ENCODE data around the gene LRRN2. TPM values are rescaled to one million over a fixed set of nuclear protein-coding genes. Genes with fewer than 3 reads are reported as not detected.

The LRRN2 gene
- total and polyA plus RNA-seq, 9 of the 15 experiments (the other 6 are each of a cell fraction or from before 2014, with no cell fraction given) = 0.05 TPM; not detected in 8

DNA sequence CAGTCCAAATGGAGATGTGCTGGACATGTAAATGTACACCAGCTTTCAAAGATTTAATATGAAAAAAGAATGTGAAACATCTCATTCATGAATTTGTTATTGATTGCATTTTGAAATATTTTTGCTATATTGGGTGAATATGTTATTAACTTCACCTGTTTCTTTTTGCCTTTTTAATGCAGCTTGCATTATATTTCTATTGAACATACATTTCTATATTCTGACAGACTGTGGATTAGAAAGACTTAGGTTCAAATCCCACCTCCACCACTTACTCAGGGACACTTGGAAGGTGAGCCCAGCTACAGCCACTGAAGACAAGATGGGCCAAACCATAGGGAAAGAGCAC is 37.8 kb downstream of the LRRN2 start (continued):
- peak; percentile 2; the same call in 1 of the 2 replicates for TF ChIP-seq GATAD2B (IDR thresholded peaks at IDR 0.05; ENCODE audit: borderline replicate concordance)
- TF ChIP-seq, protein P1, sequence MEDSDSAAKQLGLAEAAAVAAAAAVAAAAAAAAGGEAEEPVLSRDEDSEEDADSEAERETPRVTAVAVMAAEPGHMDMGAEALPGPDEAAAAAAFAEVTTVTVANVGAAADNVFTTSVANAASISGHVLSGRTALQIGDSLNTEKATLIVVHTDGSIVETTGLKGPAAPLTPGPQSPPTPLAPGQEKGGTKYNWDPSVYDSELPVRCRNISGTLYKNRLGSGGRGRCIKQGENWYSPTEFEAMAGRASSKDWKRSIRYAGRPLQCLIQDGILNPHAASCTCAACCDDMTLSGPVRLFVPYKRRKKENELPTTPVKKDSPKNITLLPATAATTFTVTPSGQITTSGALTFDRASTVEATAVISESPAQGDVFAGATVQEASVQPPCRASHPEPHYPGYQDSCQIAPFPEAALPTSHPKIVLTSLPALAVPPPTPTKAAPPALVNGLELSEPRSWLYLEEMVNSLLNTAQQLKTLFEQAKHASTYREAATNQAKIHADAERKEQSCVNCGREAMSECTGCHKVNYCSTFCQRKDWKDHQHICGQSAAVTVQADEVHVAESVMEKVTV (CRISPR knock-in tag; IDR thresholded peaks at IDR 0.05) = 0 out of 2 replicates have a peak, but pooled peaks have one; percentile 18
- TF ChIP-seq MAFG (tag; conservative IDR thresholded peaks at IDR 0.05) = no peak
- TF ChIP-seq, protein P2, sequence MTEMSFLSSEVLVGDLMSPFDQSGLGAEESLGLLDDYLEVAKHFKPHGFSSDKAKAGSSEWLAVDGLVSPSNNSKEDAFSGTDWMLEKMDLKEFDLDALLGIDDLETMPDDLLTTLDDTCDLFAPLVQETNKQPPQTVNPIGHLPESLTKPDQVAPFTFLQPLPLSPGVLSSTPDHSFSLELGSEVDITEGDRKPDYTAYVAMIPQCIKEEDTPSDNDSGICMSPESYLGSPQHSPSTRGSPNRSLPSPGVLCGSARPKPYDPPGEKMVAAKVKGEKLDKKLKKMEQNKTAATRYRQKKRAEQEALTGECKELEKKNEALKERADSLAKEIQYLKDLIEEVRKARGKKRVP (CRISPR knock-in tag; IDR thresholded peaks at IDR 0.05) = 0 out of 2 replicates have a peak, but pooled peaks have one; percentile 1
- peak; percentile 0 for TF ChIP-seq ZFP36 (IDR thresholded peaks at IDR 0.05; ENCODE audit: low read depth, low read length, partially characterized antibody)
- TF ChIP-seq, protein P3, sequence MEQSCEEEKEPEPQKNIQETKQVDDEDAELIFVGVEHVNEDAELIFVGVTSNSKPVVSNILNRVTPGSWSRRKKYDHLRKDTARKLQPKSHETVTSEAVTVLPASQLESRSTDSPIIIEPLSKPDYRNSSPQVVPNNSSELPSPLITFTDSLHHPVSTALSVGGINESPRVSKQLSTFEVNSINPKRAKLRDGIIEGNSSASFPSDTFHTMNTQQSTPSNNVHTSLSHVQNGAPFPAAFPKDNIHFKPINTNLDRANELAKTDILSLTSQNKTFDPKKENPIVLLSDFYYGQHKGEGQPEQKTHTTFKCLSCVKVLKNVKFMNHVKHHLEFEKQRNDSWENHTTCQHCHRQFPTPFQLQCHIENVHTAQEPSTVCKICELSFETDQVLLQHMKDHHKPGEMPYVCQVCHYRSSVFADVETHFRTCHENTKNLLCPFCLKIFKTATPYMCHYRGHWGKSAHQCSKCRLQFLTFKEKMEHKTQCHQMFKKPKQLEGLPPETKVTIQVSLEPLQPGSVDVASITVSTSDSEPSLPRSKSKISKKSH (CRISPR knock-in tag; IDR thresholded peaks at IDR 0.05) = no peak
- 0 out of 2 replicates have a peak, but pooled peaks have one; percentile 10 for TF ChIP-seq ZEB2 (IDR thresholded peaks at IDR 0.05)
- TF ChIP-seq FOSL1 (tag; conservative IDR thresholded peaks at IDR 0.05) = peak; percentile 8; the same call in 1 of the 2 replicates
- 0 out of 2 replicates have a peak, but pooled peaks have one; percentile 2 for TF ChIP-seq ZNF224 (CRISPR knock-in tag; IDR thresholded peaks at IDR 0.05)
- TF ChIP-seq ZNF184 (CRISPR knock-in tag; IDR thresholded peaks at IDR 0.05) = no peak
- TF ChIP-seq DMBX1 (CRISPR knock-in tag; IDR thresholded peaks at IDR 0.05; ENCODE audit: borderline replicate concordance) = 0 out of 2 replicates have a peak, but pooled peaks have one; percentile 3
- TF ChIP-seq HDAC6 (IDR thresholded peaks at IDR 0.05; ENCODE audit: low read depth, low read length) = no peak
- TF ChIP-seq LEF1 (IDR thresholded peaks at IDR 0.05) = no peak
- TF ChIP-seq CBX3 (IDR thresholded peaks at IDR 0.05; ENCODE audit: borderline replicate concordance in 1 of 2, low read length in 2 of 2) = no peak
- peak; percentile 88; the same call in 1 of the 2 replicates for TF ChIP-seq BACH1 (tag; IDR thresholded peaks at IDR 0.05)
- 0 out of 2 replicates have a peak, but pooled peaks have one; percentile 13 for TF ChIP-seq GABPB1 (CRISPR knock-in tag; IDR thresholded peaks at IDR 0.05)
- TF ChIP-seq ZKSCAN3 (CRISPR knock-in tag; IDR thresholded peaks at IDR 0.05) = no peak
- TF ChIP-seq, protein P4, sequence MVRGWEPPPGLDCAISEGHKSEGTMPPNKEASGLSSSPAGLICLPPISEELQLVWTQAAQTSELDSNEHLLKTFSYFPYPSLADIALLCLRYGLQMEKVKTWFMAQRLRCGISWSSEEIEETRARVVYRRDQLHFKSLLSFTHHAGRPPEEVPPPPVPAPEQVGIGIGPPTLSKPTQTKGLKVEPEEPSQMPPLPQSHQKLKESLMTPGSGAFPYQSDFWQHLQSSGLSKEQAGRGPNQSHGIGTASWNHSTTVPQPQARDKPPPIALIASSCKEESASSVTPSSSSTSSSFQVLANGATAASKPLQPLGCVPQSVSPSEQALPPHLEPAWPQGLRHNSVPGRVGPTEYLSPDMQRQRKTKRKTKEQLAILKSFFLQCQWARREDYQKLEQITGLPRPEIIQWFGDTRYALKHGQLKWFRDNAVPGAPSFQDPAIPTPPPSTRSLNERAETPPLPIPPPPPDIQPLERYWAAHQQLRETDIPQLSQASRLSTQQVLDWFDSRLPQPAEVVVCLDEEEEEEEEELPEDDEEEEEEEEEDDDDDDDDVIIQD (CRISPR knock-in tag; IDR thresholded peaks at IDR 0.05) = no peak
- TF ChIP-seq, protein P5, sequence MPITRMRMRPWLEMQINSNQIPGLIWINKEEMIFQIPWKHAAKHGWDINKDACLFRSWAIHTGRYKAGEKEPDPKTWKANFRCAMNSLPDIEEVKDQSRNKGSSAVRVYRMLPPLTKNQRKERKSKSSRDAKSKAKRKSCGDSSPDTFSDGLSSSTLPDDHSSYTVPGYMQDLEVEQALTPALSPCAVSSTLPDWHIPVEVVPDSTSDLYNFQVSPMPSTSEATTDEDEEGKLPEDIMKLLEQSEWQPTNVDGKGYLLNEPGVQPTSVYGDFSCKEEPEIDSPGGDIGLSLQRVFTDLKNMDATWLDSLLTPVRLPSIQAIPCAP (CRISPR knock-in tag; IDR thresholded peaks at IDR 0.05; ENCODE audit: borderline replicate concordance) = 0 out of 2 replicates have a peak, but pooled peaks have one; percentile 4

All from K562 (cell line).